SU-DHL-6 (cell line): ENCODE results near the gene CNKSR3.

ENCODE experiments used
- H2AFZ ChIP-seq: fragments of 200-600 bp; sonication (generic); 2 replicates; pipeline ENCODE4 v1.6.1; 2014; ENCODE audit warnings: low read depth, mild to moderate bottlenecking, moderate library complexity, mixed read lengths, antibody characterized with exemption, low read length; ENCODE audit not compliant: severe bottlenecking
- H3F3A ChIP-seq: fragments of 200-600 bp; shearing (Covaris generic); 2 replicates; pipeline ENCODE4 v1.6.0; 2016; ENCODE audit warnings: antibody characterized with exemption, mild to moderate bottlenecking; ENCODE audit not compliant: insufficient read depth
- H3K27ac ChIP-seq: fragments of 200-600 bp; sonication (generic); 2 replicates; pipeline ENCODE4 v1.5.1; 2016; ENCODE audit warnings: low read depth, mild to moderate bottlenecking, low read length, moderate library complexity, mixed read lengths
- H3K27me3 ChIP-seq: fragments of 200-600 bp; sonication (generic), shearing (Covaris generic); 2 replicates; pipeline ENCODE4 v1.6.0; 2014; ENCODE audit warnings: mild to moderate bottlenecking, low read length
- H3K36me3 ChIP-seq: fragments of 200-600 bp; sonication (generic); 2 replicates; pipeline ENCODE4 v1.6.1; 2014; ENCODE audit warnings: mild to moderate bottlenecking, low read length, mixed read lengths
- H3K4me2 ChIP-seq: fragments of 300-600, 200-600 bp; shearing (Covaris generic), sonication (generic); 2 replicates; pipeline ENCODE4 v1.6.0; 2014; ENCODE audit warnings: low read length, low read depth, mild to moderate bottlenecking; ENCODE audit not compliant: poor library complexity, severe bottlenecking
- H3K4me3 ChIP-seq: fragments of 200-600 bp; sonication (generic); 2 replicates; pipeline ENCODE4 v1.5.1; 2014; ENCODE audit warnings: antibody characterized with exemption, low read length, mild to moderate bottlenecking, mixed read lengths; ENCODE audit not compliant: insufficient read depth, poor library complexity, severe bottlenecking
- H3K79me2 ChIP-seq: fragments of 200-600 bp; sonication (generic); 2 replicates; pipeline ENCODE4 v1.6.1; 2014; ENCODE audit warnings: mild to moderate bottlenecking, low read length, moderate library complexity; ENCODE audit not compliant: insufficient read depth
- H3K9ac ChIP-seq: fragments of 200-600 bp; sonication (generic); 2 replicates; pipeline ENCODE4 v1.7.0; 2014; ENCODE audit warnings: mild to moderate bottlenecking, low read length
- H3K9me2 ChIP-seq: fragments of 200-600 bp; sonication (generic); replicated peaks from 2 replicates; pipeline ENCODE4 v1.6.1; 2014; ENCODE audit warnings: low read length; ENCODE audit not compliant: insufficient read depth
- H3K9me3 ChIP-seq: fragments of 200-600 bp; sonication (generic); 2 replicates; pipeline ENCODE4 v1.6.1; 2014; ENCODE audit warnings: low read length, mixed read lengths; ENCODE audit not compliant: insufficient read depth
- H4K20me1 ChIP-seq: fragments of 200-600 bp; sonication (generic); 2 replicates; pipeline ENCODE4 v1.6.1; 2014; ENCODE audit warnings: low read depth, mild to moderate bottlenecking, antibody characterized with exemption, low read length, moderate library complexity, mixed read lengths
- EZH2phosphoT487 ChIP-seq: fragments of 200-600 bp; sonication (generic), shearing (Covaris generic); conservative IDR thresholded peaks from 2 replicates; pipeline ENCODE4 v1.6.1; 2018; ENCODE audit warnings: mild to moderate bottlenecking, antibody characterized with exemption, low read length, moderate library complexity, mixed read lengths
- TF ChIP-seq, protein P1 (sequence below): fragments of 200-600 bp; sonication (generic); IDR thresholded peaks from one replicate; pipeline ENCODE4 v1.5.1; 2017; ENCODE audit warnings: antibody characterized with exemption, mild to moderate bottlenecking, low read length, moderate library complexity; ENCODE audit not compliant: insufficient read depth, poor library complexity, severe bottlenecking

The CNKSR3 gene

DNA sequence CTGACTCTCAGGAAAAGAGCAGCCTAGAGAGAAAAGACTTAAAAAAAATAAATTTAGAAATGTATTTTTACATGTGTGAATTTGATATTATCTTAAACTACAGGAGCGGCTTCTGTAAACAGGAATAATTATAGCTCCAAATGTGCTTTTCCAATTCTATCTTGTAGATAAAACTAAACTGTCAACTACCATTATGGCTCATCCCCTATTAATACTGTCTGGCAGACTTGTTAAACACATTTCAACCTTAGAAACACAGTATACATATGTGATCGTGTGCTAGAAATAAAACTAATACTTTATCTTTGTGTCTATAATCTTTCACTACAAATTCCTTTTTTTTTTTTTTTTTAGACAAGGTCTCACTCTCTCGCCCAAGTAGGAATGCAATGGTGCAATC is 75.8 kb downstream of the CNKSR3 start:
- Histone ChIP-seq H3K9me3 (no peaks in the 10 kb centered on the region), H3K4me2 (no peak overlapping the region), H3K79me2 (no peaks in the 10 kb centered on the region), H3K27ac (no peak overlapping the region), H3K36me3 (no peaks in the 10 kb centered on the region), H2AFZ (no peak overlapping the region), H3F3A (no peaks in the 10 kb centered on the region), H3K27me3 (no peaks in the 10 kb centered on the region), H3K9ac (no peak overlapping the region), H4K20me1 (no peaks in the 10 kb centered on the region), H3K9me2 (no peaks in the 10 kb centered on the region), H3K4me3 (no peak overlapping the region)
- TF ChIP-seq EZH2phosphoT487, result no peak
- TF ChIP-seq, protein P1, sequence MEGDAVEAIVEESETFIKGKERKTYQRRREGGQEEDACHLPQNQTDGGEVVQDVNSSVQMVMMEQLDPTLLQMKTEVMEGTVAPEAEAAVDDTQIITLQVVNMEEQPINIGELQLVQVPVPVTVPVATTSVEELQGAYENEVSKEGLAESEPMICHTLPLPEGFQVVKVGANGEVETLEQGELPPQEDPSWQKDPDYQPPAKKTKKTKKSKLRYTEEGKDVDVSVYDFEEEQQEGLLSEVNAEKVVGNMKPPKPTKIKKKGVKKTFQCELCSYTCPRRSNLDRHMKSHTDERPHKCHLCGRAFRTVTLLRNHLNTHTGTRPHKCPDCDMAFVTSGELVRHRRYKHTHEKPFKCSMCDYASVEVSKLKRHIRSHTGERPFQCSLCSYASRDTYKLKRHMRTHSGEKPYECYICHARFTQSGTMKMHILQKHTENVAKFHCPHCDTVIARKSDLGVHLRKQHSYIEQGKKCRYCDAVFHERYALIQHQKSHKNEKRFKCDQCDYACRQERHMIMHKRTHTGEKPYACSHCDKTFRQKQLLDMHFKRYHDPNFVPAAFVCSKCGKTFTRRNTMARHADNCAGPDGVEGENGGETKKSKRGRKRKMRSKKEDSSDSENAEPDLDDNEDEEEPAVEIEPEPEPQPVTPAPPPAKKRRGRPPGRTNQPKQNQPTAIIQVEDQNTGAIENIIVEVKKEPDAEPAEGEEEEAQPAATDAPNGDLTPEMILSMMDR, result no peak

DNA sequence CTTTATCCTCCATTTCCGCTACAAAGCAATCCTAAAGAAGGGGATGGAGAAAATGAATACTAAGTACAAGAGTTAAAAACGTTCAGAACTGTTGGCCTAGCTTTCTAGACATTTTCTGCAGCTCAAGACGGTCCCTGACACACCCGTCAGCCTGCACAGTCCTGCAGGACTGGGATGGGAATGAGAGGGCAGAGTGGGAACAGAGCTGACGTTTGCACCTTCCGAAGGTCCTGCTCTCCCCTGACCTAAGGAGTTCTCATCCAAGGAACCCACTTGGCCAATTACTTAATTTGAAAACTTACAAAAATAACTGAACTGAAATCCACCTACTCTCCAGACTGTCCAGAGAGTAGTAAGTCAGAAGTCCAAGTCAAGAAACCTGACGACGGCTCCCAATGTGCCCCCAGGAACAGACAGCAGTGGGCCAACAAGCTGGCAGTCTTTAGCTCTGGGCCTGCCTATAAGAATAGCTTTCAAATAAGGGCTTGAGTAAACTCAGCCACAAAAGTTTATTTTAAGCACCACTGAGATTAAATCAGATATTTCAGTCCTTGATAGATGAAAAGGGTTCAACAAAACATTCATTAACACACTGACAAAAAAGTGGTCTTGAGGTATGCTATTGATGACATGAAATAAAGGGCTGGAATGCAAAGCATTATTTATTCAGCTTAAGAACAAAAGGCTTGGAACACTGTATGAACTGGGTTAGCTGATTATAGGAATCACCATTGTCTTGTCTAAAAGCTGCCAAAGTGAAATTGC is 76.8 kb downstream of the CNKSR3 start:
- Histone ChIP-seq H3K9me3 (no peaks in the 10 kb centered on the region), H3K27ac (no peak overlapping the region), H2AFZ (no peak overlapping the region), H3K36me3 (no peaks in the 10 kb centered on the region), H3K4me3 (no peak overlapping the region), H3K79me2 (no peaks in the 10 kb centered on the region), H3K9me2 (no peaks in the 10 kb centered on the region), H3K9ac (no peak overlapping the region), H3K27me3 (no peaks in the 10 kb centered on the region), H3K4me2 (no peak overlapping the region), H3F3A (no peaks in the 10 kb centered on the region), H4K20me1 (no peaks in the 10 kb centered on the region)
- TF ChIP-seq, protein P1, result no peak
- no peak for TF ChIP-seq EZH2phosphoT487

DNA sequence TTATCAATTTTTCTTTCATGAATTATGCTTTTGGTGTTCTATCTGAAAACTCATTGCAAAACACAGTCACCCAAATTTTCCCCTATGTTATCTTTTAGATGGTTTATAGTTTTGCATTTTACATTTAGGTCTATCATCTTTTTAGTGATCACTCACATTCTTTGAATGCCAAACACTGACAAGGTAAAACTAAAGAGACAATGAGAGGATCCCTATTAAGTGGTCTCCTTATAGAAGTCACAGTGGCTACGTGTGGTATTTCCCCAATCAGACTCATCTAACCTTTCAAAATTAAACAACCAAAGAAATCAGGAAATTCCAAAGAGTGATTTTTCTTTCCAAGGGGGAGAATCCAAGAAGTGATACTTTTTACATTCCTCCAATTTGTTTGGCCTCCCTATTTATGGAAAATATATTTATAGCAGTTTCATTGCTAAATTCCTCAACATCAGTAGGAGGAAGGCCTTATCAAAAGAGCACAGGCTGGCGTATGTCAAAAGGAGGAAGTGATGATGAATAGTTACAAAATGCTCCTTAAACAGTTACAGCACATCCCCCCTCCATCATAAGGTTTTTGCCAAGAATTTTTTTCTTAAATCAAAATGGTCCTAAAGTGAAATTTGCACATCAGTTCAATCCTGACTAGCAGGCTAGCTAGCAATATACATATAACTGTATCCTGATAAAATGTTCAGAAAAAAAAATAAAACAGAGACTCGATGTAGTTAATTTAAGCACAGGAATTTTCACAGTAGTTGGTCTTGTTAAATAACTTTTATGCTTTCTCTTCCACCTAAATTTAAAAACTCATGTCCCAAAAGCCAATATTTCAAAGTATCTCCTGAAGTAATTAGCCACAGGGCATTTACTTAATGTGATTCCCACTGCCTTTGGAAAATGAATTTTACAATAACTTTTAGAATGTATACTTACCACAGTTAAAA is 77.7 kb downstream of the CNKSR3 start:
- Histone ChIP-seq H3F3A (no peaks in the 10 kb centered on the region), H3K9me2 (no peaks in the 10 kb centered on the region), H2AFZ (no peak overlapping the region), H3K9ac (no peak overlapping the region), H3K27ac (no peak overlapping the region), H3K27me3 (no peaks in the 10 kb centered on the region), H3K4me3 (no peak overlapping the region), H3K4me2 (no peak overlapping the region), H3K79me2 (no peaks in the 10 kb centered on the region), H3K36me3 (no peaks in the 10 kb centered on the region), H4K20me1 (no peaks in the 10 kb centered on the region), H3K9me3 (no peaks in the 10 kb centered on the region)
- TF ChIP-seq, protein P1, result no peak
- TF ChIP-seq EZH2phosphoT487, result no peak
